Measurements from ENCODE around the gene IFNL1. TPM values are rescaled to one million over a fixed set of nuclear protein-coding genes. Genes with fewer than 3 reads are reported as not detected.

The IFNL1 gene
- total RNA-seq, 1 donor from 2014 or later = not detected

- Mint-ChIP-seq H3K4me3 (peak overlapping the region; percentile 11), H3K4me1 (peaks cover 18% of the 10 kb centered on the region), H3K9me3 (no peaks in the 10 kb centered on the region), H3K27me3 (ENCODE audit: low read depth) (peaks cover 52% of the 10 kb centered on the region), H3K36me3 (ENCODE audit: low read depth) (peaks cover 2% of the 10 kb centered on the region), H3K27ac (ENCODE audit: unreplicated experiment) (peak overlapping the region; percentile 52)
- no peak for DNase-seq (ENCODE audit: low read depth, low spot score)
- TF ChIP-seq CTCF (conservative IDR thresholded peaks at IDR 0.05) = no peak
These were observed 14.5 kb downstream of the IFNL1 start for GRCh38 chr19:39310558-39311311.

- H3K27ac Mint-ChIP-seq (ENCODE audit: unreplicated experiment) = no peak overlapping the region
- no peak overlapping the region for H3K4me3 Mint-ChIP-seq
- H3K4me1 Mint-ChIP-seq = peaks cover 10% of the 10 kb centered on the region
- peaks cover 32% of the 10 kb centered on the region for H3K27me3 Mint-ChIP-seq (ENCODE audit: low read depth)
- H3K36me3 Mint-ChIP-seq (ENCODE audit: low read depth) = peaks cover 2% of the 10 kb centered on the region
- no peak for TF ChIP-seq CTCF (conservative IDR thresholded peaks at IDR 0.05)
- no peaks in the 10 kb centered on the region for H3K9me3 Mint-ChIP-seq
- DNase-seq (ENCODE audit: low read depth, low spot score) = no peak
These were observed 18.0 kb downstream of the IFNL1 start for GRCh38 chr19:39314016-39314728.

- Mint-ChIP-seq H3K36me3 (ENCODE audit: low read depth) (peaks cover 2% of the 10 kb centered on the region), H3K27ac (ENCODE audit: unreplicated experiment) (no peak overlapping the region), H3K9me3 (no peaks in the 10 kb centered on the region), H3K27me3 (ENCODE audit: low read depth) (peaks cover 23% of the 10 kb centered on the region), H3K4me1 (peaks cover 10% of the 10 kb centered on the region), H3K4me3 (no peak overlapping the region)
- no peak for DNase-seq (ENCODE audit: low read depth, low spot score)
- TF ChIP-seq CTCF (conservative IDR thresholded peaks at IDR 0.05) = no peak
These were observed 19.7 kb downstream of the IFNL1 start for GRCh38 chr19:39315933-39316332.

GRCh38 chr19:39316627-39317321 is 20.6 kb downstream of the IFNL1 start:
- Mint-ChIP-seq H3K9me3 (no peaks in the 10 kb centered on the region), H3K27ac (ENCODE audit: unreplicated experiment) (peak overlapping the region; percentile 32), H3K4me1 (peaks cover 18% of the 10 kb centered on the region), H3K36me3 (ENCODE audit: low read depth) (peaks cover 2% of the 10 kb centered on the region), H3K4me3 (no peak overlapping the region), H3K27me3 (ENCODE audit: low read depth) (peaks cover 31% of the 10 kb centered on the region)
- no peak for TF ChIP-seq CTCF (conservative IDR thresholded peaks at IDR 0.05)
- DNase-seq (ENCODE audit: low read depth, low spot score) = no peak

- Mint-ChIP-seq H3K4me1 (peaks cover 20% of the 10 kb centered on the region), H3K27me3 (ENCODE audit: low read depth) (peaks cover 36% of the 10 kb centered on the region), H3K4me3 (no peak overlapping the region), H3K36me3 (ENCODE audit: low read depth) (peaks cover 2% of the 10 kb centered on the region), H3K27ac (ENCODE audit: unreplicated experiment) (no peak overlapping the region), H3K9me3 (no peaks in the 10 kb centered on the region)
- TF ChIP-seq CTCF (conservative IDR thresholded peaks at IDR 0.05) = no peak
- DNase-seq (ENCODE audit: low read depth, low spot score) = no peak
These were observed 21.3 kb downstream of the IFNL1 start for GRCh38 chr19:39317476-39317875.
